GM12875 (cell line): ENCODE results near the gene EXOC2.

Experiments used
- H3K4me3 ChIP-seq: one replicate; pipeline ENCODE4 v1.5.1; 2011; ENCODE audit warnings: low read depth, low read length, control low read depth
- TF ChIP-seq, protein P1 (sequence below): IDR thresholded peaks from 2 replicates; pipeline ENCODE4 v1.5.1; 2011; ENCODE audit warnings: low read depth, mild to moderate bottlenecking, control low read depth, inconsistent platforms, low read length, moderate library complexity, borderline replicate concordance; ENCODE audit not compliant: insufficient read depth

EXOC2 gene

DNA sequence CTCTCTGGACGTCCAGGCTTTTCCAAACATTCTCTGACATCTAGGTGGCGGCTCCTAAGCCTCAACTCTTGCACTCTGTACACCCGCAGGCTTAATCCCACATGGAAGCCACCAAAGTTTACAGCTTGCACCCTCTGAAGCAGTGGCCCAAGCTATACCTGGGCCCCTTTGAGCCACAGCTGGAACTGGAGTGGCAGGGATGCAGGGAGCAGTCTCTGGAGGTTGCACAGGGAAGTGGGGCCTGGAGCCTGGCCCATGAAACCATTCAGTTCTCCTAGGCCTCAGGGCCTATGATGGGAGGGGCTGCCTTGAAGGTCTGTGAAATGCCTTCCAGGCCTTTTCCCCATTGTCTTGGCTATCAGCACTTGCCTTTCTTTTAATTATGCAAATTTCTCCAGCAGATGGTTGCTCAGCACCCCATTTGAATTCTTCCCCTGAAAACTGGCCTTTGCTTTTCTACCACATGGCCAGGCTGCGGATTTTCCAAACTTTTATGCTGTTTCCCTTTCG lies 236.5 kb downstream of the EXOC2 start:
- TF ChIP-seq, protein P1, sequence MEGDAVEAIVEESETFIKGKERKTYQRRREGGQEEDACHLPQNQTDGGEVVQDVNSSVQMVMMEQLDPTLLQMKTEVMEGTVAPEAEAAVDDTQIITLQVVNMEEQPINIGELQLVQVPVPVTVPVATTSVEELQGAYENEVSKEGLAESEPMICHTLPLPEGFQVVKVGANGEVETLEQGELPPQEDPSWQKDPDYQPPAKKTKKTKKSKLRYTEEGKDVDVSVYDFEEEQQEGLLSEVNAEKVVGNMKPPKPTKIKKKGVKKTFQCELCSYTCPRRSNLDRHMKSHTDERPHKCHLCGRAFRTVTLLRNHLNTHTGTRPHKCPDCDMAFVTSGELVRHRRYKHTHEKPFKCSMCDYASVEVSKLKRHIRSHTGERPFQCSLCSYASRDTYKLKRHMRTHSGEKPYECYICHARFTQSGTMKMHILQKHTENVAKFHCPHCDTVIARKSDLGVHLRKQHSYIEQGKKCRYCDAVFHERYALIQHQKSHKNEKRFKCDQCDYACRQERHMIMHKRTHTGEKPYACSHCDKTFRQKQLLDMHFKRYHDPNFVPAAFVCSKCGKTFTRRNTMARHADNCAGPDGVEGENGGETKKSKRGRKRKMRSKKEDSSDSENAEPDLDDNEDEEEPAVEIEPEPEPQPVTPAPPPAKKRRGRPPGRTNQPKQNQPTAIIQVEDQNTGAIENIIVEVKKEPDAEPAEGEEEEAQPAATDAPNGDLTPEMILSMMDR, result no peak
- no peak overlapping the region for H3K4me3 ChIP-seq

DNA sequence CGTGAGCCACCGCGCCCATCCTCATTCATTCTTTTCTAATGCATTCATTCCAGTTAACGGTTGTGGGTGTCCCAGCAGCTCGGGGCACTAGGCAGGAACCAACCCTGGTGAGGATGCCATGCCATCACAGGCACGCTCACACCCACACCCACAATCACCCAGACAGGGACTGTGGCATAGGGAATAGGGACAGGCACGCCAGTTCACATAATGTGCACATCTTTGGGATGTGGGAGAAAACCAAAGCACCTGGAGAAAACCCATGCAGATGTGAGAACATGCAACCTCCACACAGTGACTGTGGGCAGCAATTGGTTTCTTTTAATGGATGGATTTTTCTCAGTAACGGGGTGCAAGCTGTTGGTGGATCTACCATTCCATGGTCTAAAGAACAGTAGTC lies 237.1 kb downstream of the EXOC2 start:
- H3K4me3 ChIP-seq, result no peak overlapping the region
- TF ChIP-seq, protein P1, result no peak

DNA sequence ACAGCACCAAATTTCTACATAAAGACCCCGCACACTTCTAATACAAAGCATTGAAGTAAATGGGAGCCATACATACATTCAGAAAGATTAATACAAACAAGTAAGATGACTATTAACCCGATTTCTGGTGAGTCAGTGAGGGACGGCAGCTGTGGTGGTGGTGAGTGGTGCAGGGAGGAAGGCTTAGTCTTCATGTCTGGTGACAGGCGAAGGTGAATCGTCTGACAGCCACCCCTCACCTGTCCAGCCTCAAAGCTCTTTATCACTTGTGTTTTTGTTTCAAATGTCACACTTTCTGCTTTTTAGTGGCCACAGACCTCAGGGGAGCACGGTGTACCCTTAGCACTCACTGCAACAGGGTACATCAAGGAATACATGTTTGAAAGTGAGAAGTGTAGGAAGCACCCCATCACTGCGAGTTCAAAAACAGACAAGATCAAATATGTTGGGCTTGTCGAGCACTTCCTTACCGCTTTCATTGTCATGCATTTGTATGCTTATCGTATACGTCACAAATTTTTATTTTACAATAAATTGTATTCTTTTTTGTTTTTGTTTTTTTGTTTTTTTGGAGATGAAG lies 237.8 kb downstream of the EXOC2 start:
- H3K4me3 ChIP-seq, result no peak overlapping the region
- TF ChIP-seq, protein P1, result no peak

DNA sequence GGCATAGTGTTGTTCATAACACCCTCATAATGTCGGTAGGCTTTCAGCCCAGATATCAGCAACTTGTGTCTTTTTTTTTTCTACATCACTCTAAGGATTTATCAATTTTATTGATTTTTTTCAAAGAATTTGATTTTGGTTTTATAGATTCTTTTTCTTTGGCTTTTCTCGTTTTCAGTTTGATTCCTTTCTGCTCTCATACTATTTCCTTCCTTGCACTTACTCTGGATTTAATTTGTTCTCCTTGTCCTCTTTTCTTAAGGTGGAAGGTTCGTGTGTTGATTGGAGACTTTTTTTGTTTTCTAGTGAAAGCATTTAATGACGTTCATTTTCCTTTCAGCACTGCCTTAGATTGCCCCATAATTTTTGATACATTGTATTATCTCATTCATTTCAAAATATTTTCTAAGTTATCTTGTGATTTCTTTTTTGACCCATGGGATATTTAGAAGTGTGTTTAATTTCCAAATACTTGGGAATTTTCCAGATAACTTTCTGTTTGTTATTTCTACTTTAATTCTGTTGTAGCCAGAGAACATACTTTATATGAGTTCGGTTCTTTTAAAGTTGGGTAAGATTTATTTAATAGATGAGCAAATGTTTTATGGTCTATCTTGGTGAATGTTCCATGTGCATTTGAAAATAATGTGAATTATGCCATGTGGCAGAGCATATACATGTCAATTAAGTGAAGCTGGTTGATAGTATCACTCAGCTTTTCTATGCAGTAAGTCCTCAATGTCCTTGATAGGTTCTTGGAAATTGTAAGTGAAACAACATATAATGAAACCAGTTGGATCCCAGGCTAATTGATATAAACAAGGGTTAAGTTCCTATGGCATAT lies 238.6 kb downstream of the EXOC2 start:
- TF ChIP-seq, protein P1, result no peak
- H3K4me3 ChIP-seq, result no peak overlapping the region

DNA sequence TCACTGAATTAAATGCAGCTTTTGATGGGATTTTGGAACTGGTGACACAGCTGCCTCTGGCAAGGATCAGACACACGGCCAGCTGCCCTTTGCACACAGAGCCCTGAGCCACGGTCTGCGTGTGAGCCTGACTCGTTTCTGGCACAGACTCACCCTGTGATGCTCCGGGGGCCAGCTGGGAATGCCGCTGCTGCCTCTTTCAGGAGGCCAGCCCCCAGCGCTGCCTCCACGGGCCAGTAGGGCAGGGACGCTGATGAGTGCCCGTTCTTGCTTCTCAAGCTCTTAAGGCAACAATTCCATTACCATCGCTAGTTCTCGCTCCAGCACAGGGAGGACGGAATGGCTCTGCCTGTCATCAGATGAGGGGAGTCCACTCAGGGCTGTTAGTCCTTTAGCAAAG lies 239.8 kb downstream of the EXOC2 start:
- TF ChIP-seq, protein P1, result no peak
- H3K4me3 ChIP-seq, result no peak overlapping the region

DNA sequence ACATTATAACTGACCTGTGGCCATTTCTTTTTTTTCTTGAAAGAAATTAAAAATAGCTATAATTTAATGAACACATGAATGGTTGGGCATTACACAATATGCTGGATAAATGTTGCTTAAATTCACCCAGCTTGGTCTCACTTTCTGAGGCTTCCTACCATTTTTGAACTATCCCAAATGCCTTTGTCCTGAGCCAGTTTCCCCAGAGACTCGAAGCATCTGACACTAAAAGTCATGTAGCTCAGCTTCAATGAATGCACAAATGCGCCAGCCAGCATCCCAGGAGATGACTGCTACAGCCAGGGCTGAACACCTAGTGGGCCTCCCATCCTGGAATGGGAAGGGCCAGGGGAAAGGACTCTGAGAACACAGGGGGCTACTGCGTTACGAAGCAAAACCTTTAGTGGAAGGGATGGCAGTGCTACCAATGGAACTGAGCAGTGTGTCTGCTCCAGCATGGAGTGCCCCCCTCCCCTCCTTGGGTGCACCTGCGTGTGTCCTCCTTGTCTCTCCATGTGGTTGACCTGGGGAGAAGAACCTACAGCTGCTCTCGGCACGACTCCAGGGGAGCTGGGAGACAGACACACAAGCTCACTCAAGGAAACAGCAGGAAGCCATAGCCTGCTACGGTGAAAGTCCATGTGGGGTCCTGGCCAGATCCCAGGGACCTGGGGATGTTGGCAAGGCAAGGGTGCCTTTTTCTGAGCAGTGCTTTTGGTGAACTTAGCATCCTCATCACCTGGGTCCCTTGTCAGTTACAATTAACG lies 240.5 kb downstream of the EXOC2 start:
- TF ChIP-seq, protein P1, result no peak
- H3K4me3 ChIP-seq, result no peak overlapping the region

DNA sequence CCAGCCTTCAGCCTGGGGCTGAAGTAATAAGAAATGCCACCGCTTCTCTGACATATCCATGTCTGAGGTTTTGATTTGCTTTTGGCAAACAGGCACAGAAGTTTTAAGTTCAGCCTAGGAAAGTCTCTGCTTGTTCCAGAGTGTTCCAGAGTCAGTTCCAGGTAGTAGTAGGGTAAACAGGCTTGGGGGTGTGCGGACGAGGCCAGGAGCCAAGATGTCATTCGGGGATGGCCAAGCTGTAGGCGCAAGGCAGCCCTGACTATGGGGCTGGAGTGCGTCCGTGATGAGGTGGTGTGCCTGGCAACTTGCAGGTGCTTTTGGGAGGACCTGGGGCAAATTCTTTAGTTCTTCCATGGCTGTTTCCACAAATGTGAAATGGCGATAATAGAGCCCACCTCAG lies 241.1 kb downstream of the EXOC2 start:
- no peak overlapping the region for H3K4me3 ChIP-seq
- TF ChIP-seq, protein P1, result no peak
